Mucosa of rectum (tissue), 2 donors: Measurements from ENCODE around the gene PNPLA5.

Source experiments
- H3K27ac ChIP-seq, 2 donors: one replicate each; pipeline ENCODE4 v1.7.0; 2013; ENCODE audit warnings: inconsistent platforms in 2 of 2, low read depth in 2 of 2, low read length in 2 of 2
- H3K27me3 ChIP-seq, 2 donors: one replicate each; pipeline ENCODE4 v1.7.0; 2013; ENCODE audit warnings: low read length in 2 of 2; ENCODE audit not compliant: control insufficient read depth in 2 of 2, insufficient read depth in 2 of 2
- H3K36me3 ChIP-seq, 2 donors: one replicate each; pipeline ENCODE4 v1.7.0; 2013; ENCODE audit warnings: low read length in 2 of 2; ENCODE audit not compliant: control insufficient read depth in 2 of 2, insufficient read depth in 2 of 2
- H3K4me1 ChIP-seq, 2 donors: one replicate each; pipeline ENCODE4 v1.7.0; 2013; ENCODE audit warnings: low read length in 2 of 2, mild to moderate bottlenecking in 1 of 2; ENCODE audit not compliant: control insufficient read depth in 2 of 2, insufficient read depth in 2 of 2
- H3K4me3 ChIP-seq, 2 donors: one replicate each; pipeline ENCODE4 v1.7.0; 2013; ENCODE audit warnings: low read length in 2 of 2
- H3K9ac ChIP-seq, 2 donors: one replicate each; pipeline ENCODE4 v1.7.0; 2013; ENCODE audit warnings: low read length in 2 of 2, low read depth in 1 of 2, mild to moderate bottlenecking in 1 of 2
- H3K9me3 ChIP-seq, 2 donors: one replicate each; pipeline ENCODE4 v1.7.0; 2013; ENCODE audit warnings: low read length in 2 of 2; ENCODE audit not compliant: control insufficient read depth in 2 of 2
- donor health status: healthy.
- donor health status: Normal muscosa, but diverticular disease.

PNPLA5 gene

DNA sequence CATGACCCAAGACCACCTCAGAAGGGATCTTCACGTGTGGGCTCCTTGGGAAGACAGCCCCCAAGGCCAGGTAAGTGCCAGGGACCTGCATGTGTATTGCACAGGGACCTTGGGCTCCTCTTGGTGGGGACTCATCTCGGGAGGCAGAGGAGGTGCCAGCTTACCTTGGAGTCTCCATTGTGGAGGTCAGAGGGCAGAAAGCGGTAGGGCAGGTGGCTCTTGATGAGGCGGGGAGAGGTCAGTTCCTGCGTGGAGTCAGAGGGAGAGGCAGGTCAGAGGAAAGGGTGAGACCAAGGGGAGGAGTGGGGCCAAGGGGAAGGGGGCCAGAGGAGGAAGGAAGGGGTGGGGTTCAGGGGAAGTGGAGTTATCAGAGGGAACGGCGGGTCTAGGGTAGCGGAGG lies 52.0 kb downstream of the PNPLA5 start:
- no peak overlapping the region for H3K9ac ChIP-seq
- no peaks in the 10 kb centered on the region for H3K27me3 ChIP-seq
- no peaks in the 10 kb centered on the region for H3K9me3 ChIP-seq
- no peaks in the 10 kb centered on the region for H3K4me1 ChIP-seq
- H3K4me3 ChIP-seq = no peak overlapping the region
- H3K36me3 ChIP-seq = no peaks in the 10 kb centered on the region
- H3K27ac ChIP-seq = no peak overlapping the region

DNA sequence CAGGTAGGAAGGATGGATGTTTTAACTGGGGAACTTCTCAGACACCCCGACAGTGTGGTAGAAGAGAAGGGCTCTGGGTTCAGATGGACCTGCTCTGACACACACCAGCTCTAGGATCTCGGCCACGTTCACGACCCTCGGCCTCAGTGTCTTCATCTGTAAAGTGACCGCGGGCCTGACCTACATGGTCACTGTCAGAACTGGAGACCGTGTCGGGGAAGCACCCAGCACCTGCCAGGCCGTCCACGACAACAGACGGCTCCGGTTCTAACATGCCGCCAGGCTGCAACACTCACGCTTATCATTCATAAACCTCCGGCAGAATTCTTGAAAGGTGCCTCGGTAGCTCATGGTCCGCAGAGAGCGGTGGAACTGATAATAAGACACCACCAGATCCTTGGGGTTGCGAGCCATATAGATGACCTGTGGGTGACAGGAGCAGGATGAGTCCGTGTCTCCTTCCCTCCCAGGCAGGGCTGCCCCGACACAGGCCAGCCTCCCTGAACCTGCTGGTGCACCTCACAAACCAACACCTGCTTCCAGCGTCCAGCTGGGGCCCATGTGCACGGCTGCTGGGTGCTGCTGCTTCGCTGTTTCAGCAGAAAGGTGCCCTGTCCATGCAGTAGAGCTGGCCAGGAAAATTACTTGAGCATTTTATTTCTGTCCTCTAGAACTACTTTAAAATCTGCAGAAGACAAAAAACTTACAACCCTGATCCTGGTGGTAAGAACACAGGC lies 53.1 kb downstream of the PNPLA5 start:
- no peak overlapping the region for H3K4me3 ChIP-seq
- H3K9ac ChIP-seq = no peak overlapping the region
- H3K4me1 ChIP-seq = no peaks in the 10 kb centered on the region
- no peaks in the 10 kb centered on the region for H3K9me3 ChIP-seq
- H3K27me3 ChIP-seq = no peaks in the 10 kb centered on the region
- H3K36me3 ChIP-seq = no peaks in the 10 kb centered on the region
- H3K27ac ChIP-seq = no peak overlapping the region

DNA sequence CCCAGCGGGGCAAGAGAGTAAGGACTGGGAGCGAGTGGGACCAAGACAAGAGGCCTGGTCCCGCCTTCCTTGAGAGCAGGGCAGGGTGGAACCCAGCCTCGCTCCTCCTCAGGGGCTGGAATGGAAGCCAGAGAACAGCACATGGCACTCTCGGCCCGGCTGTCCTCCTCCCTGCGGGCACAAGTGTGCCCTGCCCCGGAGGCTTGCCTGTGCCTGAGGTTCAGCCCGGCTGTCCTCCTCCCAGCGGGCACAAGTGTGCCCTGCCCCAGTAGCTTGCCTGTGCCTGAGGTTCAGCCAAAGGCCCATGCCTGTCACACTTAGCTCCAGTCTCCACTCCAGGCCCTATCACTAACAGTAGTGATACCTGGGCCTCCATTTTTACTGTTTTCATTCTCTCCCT lies 53.7 kb downstream of the PNPLA5 start:
- Histone ChIP-seq H3K27ac (no peak overlapping the region), H3K9ac (no peak overlapping the region), H3K27me3 (no peaks in the 10 kb centered on the region), H3K36me3 (no peaks in the 10 kb centered on the region), H3K4me1 (no peaks in the 10 kb centered on the region), H3K9me3 (no peaks in the 10 kb centered on the region), H3K4me3 (no peak overlapping the region)

GRCh38 chr22:43837666-43838065 lies 54.1 kb downstream of the PNPLA5 start:
- no peaks in the 10 kb centered on the region for H3K36me3 ChIP-seq

GRCh38 chr22:43835736-43836135 lies 56.1 kb downstream of the PNPLA5 start:
- Histone ChIP-seq H3K4me3 (no peak overlapping the region), H3K27ac (no peak overlapping the region), H3K9ac (no peak overlapping the region), H3K4me1 (no peaks in the 10 kb centered on the region), H3K36me3 (no peaks in the 10 kb centered on the region), H3K27me3 (no peaks in the 10 kb centered on the region), H3K9me3 (no peaks in the 10 kb centered on the region)

More at GRCh38 chr22:43837666-43838065, 54.1 kb downstream of the PNPLA5 start:
- Histone ChIP-seq H3K27me3 (no peaks in the 10 kb centered on the region), H3K4me3 (no peak overlapping the region), H3K4me1 (no peaks in the 10 kb centered on the region), H3K27ac (no peak overlapping the region), H3K9ac (no peak overlapping the region), H3K9me3 (no peaks in the 10 kb centered on the region)

DNA sequence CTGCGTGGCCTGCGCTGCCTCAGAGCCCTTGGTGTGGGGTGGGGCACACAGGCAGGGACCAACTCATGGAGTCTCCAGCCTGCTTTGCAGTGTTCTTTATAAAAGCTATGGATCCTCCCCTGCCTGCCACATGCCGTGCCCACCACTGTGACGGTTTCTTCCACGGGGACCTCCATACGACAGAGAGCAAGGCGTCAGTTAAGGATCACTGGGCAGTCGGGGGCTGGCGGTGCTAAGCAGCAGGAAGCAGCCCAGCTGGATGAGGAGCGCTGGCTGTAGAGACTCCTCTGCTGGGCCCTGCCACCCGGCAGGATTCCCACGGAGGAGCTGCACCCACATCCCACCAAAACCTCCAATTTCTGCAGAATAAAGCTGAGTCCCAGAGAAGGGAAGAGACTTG lies 56.6 kb downstream of the PNPLA5 start:
- no peaks in the 10 kb centered on the region for H3K36me3 ChIP-seq
- H3K9me3 ChIP-seq = no peaks in the 10 kb centered on the region
- no peaks in the 10 kb centered on the region for H3K4me1 ChIP-seq
- no peak overlapping the region for H3K27ac ChIP-seq
- no peaks in the 10 kb centered on the region for H3K27me3 ChIP-seq
- H3K9ac ChIP-seq = no peak overlapping the region
- H3K4me3 ChIP-seq = no peak overlapping the region

- Histone ChIP-seq H3K27me3 (no peaks in the 10 kb centered on the region), H3K4me1 (no peaks in the 10 kb centered on the region), H3K9me3 (no peaks in the 10 kb centered on the region), H3K27ac (no peak overlapping the region), H3K4me3 (no peak overlapping the region), H3K36me3 (no peaks in the 10 kb centered on the region), H3K9ac (no peak overlapping the region)
Measured at GRCh38 chr22:43833286-43834240, 58.2 kb downstream of the PNPLA5 start.

DNA sequence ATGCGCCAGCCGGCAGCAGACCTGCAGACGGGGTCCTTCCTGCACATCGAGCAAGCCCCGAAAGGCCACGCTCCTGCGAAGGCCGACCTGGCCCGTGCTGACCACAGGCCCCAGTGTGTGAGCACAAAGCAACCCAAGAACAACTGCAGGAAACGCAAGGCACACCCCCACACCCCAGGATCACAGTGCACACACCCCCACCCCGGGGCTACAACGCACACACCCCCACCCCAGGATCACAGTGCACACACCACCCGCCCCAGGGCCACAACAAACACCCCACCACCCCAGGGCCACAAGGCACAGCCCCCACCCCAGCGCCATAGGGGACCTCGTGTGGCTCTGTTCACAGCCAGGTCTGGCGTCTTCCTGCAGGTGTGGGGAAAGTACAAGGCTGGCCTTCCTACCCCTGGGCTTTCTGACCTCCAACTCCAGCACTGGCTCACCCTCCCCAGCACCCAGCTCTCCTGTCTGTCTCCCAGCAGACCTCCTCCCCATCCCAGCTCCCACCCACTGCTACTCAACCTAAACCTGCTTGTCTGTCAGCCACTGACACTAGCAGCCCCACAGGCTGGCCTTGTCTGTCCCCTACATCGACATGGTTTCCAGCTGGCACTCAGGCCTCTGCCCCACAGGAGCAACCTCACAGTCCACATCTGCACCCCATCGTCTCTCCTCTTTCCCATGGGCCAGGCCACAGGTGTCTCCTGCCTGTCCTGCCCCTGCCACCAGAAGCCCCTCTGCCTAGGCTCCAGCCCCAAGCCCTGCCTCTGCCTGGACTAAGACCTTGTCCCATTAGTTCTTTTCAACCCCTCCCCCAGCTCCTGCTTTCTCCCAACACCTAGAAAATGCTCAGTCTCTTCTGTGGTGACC lies 59.2 kb downstream of the PNPLA5 start:
- Histone ChIP-seq H3K36me3 (no peaks in the 10 kb centered on the region), H3K27me3 (no peaks in the 10 kb centered on the region), H3K27ac (no peak overlapping the region), H3K9me3 (no peaks in the 10 kb centered on the region), H3K4me3 (no peak overlapping the region), H3K9ac (no peak overlapping the region), H3K4me1 (no peaks in the 10 kb centered on the region)

DNA sequence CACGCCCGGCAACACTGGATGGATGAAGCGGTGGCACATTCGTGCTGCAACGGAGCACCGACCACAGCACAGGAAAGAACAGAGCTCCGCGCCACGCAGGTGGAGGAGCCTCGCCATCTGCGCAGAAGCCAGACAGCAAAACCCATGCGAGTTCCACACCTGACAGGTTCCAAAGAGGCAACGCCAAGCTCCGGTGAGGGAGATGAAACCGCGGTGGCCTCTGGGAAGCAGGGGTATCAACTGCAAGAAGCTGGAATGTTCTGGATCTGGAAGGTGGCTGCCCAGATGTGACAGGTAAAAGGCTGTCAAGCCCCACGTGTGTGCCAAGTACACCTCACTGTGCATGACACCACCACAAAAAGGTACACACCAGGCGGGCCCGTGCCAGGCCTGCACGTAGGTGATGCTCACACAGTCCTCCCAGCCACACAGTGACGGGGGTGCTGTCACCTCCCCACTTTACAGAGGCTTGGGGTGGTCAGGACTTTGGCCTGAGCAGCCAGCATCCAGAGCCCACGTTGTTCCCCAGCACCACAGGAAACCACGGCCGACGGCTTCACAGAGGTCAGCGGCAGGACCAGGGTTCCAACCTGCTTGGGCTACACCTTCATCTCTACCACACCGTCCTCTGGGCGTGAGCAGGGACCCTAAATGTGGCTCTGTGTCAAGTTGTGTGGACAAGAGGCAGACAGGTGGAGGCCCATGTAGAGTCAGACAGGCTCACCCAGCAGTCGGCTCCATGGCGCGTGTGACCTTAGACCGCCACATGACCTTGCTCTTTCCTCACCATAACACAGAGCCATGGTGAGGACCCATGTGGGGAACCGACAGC lies 60.0 kb downstream of the PNPLA5 start:
- Histone ChIP-seq H3K9me3 (no peaks in the 10 kb centered on the region), H3K4me1 (no peaks in the 10 kb centered on the region), H3K27me3 (no peaks in the 10 kb centered on the region), H3K36me3 (no peaks in the 10 kb centered on the region), H3K9ac (no peak overlapping the region), H3K27ac (no peak overlapping the region), H3K4me3 (no peak overlapping the region)
